HCT116 (cell line): Measurements from ENCODE around the gene ATAD2B.

Experiments used
- CTCF ChIP-seq, 3 experiments: fragments of 200-600 bp in 1 of 3; sonication (generic) in 1 of 3; IDR thresholded peaks in 2 of 3; conservative IDR thresholded peaks in 1 of 3; 2 replicates each; pipeline ENCODE4 v1.5.1; 2012 to 2017; ENCODE audit warnings: low read depth in 2 of 3, low read length in 2 of 3, antibody characterized with exemption in 1 of 3, borderline replicate concordance in 1 of 3, control low read depth in 1 of 3, mild to moderate bottlenecking in 1 of 3, mixed read lengths in 1 of 3, mixed run types in 1 of 3, moderate library complexity in 1 of 3; ENCODE audit not compliant: insufficient read depth in 1 of 3
- EGR1 ChIP-seq: IDR thresholded peaks from 2 replicates; pipeline ENCODE4 v1.6.1; 2012; ENCODE audit warnings: low read depth
- FOSL1 ChIP-seq: IDR thresholded peaks from 2 replicates; pipeline ENCODE4 v1.6.1; 2012; ENCODE audit warnings: low read depth
- MAX ChIP-seq: IDR thresholded peaks from 2 replicates; pipeline ENCODE4 v1.6.1; 2012
- POLR2A ChIP-seq: IDR thresholded peaks from 2 replicates; pipeline ENCODE4 v1.7.0; 2011; ENCODE audit warnings: borderline replicate concordance; ENCODE audit not compliant: insufficient read depth, insufficient read length; ENCODE audit errors: extremely low read depth
- POLR2AphosphoS5 ChIP-seq: IDR thresholded peaks from 2 replicates; pipeline ENCODE4 v1.6.1; 2011; ENCODE audit warnings: mild to moderate bottlenecking, low read depth, low read length, moderate library complexity
- REST ChIP-seq: IDR thresholded peaks from 2 replicates; pipeline ENCODE4 v1.6.1; 2012; ENCODE audit warnings: low read depth
- SIN3A ChIP-seq: IDR thresholded peaks from 2 replicates; pipeline ENCODE4 v1.6.1; 2012; ENCODE audit warnings: low read depth
- ZFX ChIP-seq: fragments of 450-650 bp; IDR thresholded peaks from 2 replicates; pipeline ENCODE4 v1.6.1; 2017
- ZNF274 ChIP-seq: fragments of 200-500 bp; sonication (Bioruptor generic); IDR thresholded peaks from 2 replicates; pipeline ENCODE4 v1.6.1; 2014; ENCODE audit warnings: mild to moderate bottlenecking, low read depth, low read length, inconsistent platforms

- TF ChIP-seq MAX: no peak
- no peak for TF ChIP-seq CTCF (IDR thresholded peaks at IDR 0.05 in 2 of 3, conservative IDR thresholded peaks at IDR 0.05 in 1 of 3; ENCODE audit: borderline replicate concordance in 1 of 3, insufficient read depth in 1 of 3, low read depth in 2 of 3, low read length in 2 of 3)
- TF ChIP-seq POLR2AphosphoS5: no peak
- no peak for TF ChIP-seq SIN3A
- no peak for TF ChIP-seq EGR1
- TF ChIP-seq POLR2A: no peak
- no peak for TF ChIP-seq FOSL1
- no peak for TF ChIP-seq ZFX
- TF ChIP-seq REST: no peak
- no peak for TF ChIP-seq ZNF274
Observed at GRCh38 chr2:23925702-23926289, 1.1 kb downstream of the ATAD2B start.
